H1 (cell line): ENCODE results near the gene ADAMTS6. TPM values are rescaled to one million over a fixed set of nuclear protein-coding genes. Genes with fewer than 3 reads are reported as not detected.

Experiments
- CTCF ChIA-PET: fragments of 300-600 bp; sonication (Branson Sonifier 250); formaldehyde crosslinking; loops from one replicate; lab custom pipeline; 2021; ENCODE audit not compliant: partially characterized antibody; lab: Charles Lee
- POLR2A ChIA-PET: fragments of 300-600 bp; sonication (Branson Sonifier 250); formaldehyde crosslinking; loops from one replicate; lab custom pipeline; 2021; ENCODE audit warnings: inconsistent platforms; ENCODE audit not compliant: partially characterized antibody; lab: Charles Lee
- DNase-seq, 2 experiments: peaks; one replicate each; pipeline versions ENCODE4 v3.0.0 to v3.0.0-alpha.2; 2010 to 2022; ENCODE audit warnings: low spot score in 2 of 2, low read depth in 1 of 2, mixed read lengths in 1 of 2
- FAIRE-seq: peaks from 2 replicates; lab custom pipeline; 2011; peaks lifted over from hg19 to GRCh38; lab: Jason Lieb, UNC
- H2AFZ ChIP-seq: 2 replicates; pipeline ENCODE4 v1.8.1; 2012; ENCODE audit warnings: low read length, inconsistent platforms
- H2AK5ac ChIP-seq: 2 replicates; pipeline ENCODE4 v1.6.1; 2013; ENCODE audit warnings: low read depth, low read length
- H2BK120ac ChIP-seq: replicated peaks from 2 replicates; pipeline ENCODE3; 2013; ENCODE audit warnings: low read depth, low read length, inconsistent platforms
- H2BK12ac ChIP-seq: 2 replicates; pipeline ENCODE4 v1.6.1; 2013; ENCODE audit warnings: low read depth, low read length
- H2BK15ac ChIP-seq: 2 replicates; pipeline ENCODE4 v1.6.1; 2013; ENCODE audit warnings: low read length
- H2BK20ac ChIP-seq: 2 replicates; pipeline ENCODE4 v1.6.1; 2013; ENCODE audit warnings: low read length
- H2BK5ac ChIP-seq: 2 replicates; pipeline ENCODE4 v1.6.1; 2013; ENCODE audit warnings: low read depth, low read length
- H3K14ac ChIP-seq: 2 replicates; pipeline ENCODE4 v1.6.1; 2013; ENCODE audit warnings: inconsistent platforms; ENCODE audit not compliant: insufficient read length
- H3K18ac ChIP-seq: 2 replicates; pipeline ENCODE4 v1.6.1; 2013; ENCODE audit warnings: low read length; ENCODE audit errors: extremely low read depth
- H3K23ac ChIP-seq: 2 replicates; pipeline ENCODE4 v1.6.1; 2013; ENCODE audit warnings: inconsistent platforms; ENCODE audit not compliant: insufficient read length
- H3K23me2 ChIP-seq: 2 replicates; pipeline ENCODE4 v1.6.1; 2013; ENCODE audit warnings: low read depth, low read length
- H3K27ac ChIP-seq: 2 replicates; pipeline ENCODE4 v1.6.1; 2011; ENCODE audit warnings: low read depth, low read length, inconsistent platforms
- H3K27me3 ChIP-seq, 4 experiments: replicated peaks in 1 of 4; 1 replicate in 1 of 4; 2 replicates in 3 of 4; pipeline versions ENCODE4 v1.6.1 to v1.8.1; 2011 to 2013; ENCODE audit warnings: low read length in 3 of 4, mild to moderate bottlenecking in 3 of 4, inconsistent platforms in 2 of 4, mixed read lengths in 2 of 4, moderate library complexity in 1 of 4; ENCODE audit not compliant: control insufficient read depth in 3 of 4, insufficient read depth in 3 of 4; ENCODE audit errors: extremely low read depth in 1 of 4
- H3K36me3 ChIP-seq, 4 experiments: 2 replicates each; pipeline versions ENCODE4 v1.6.1 to v1.8.1; 2011 to 2013; ENCODE audit warnings: mild to moderate bottlenecking in 4 of 4, low read length in 3 of 4, moderate library complexity in 2 of 4, control low read depth in 1 of 4, inconsistent platforms in 1 of 4; ENCODE audit not compliant: insufficient read depth in 4 of 4, control insufficient read depth in 2 of 4
- H3K4ac ChIP-seq: replicated peaks from 2 replicates; pipeline ENCODE3; 2013; ENCODE audit warnings: low read length, low read depth, mixed read lengths, inconsistent platforms; ENCODE audit not compliant: insufficient read length
- H3K4me1 ChIP-seq, 4 experiments: replicated peaks in 1 of 4; 1 replicate in 1 of 4; 2 replicates in 3 of 4; pipeline versions ENCODE4 v1.6.1 to v1.8.1; 2011 to 2013; ENCODE audit warnings: low read length in 3 of 4, inconsistent platforms in 2 of 4, mixed read lengths in 1 of 4; ENCODE audit not compliant: insufficient read depth in 4 of 4, control insufficient read depth in 3 of 4
- H3K4me2 ChIP-seq, 2 experiments: 2 replicates each; pipeline versions ENCODE4 v1.6.1 to v1.8.1; 2011 to 2013; ENCODE audit warnings: low read depth in 2 of 2, low read length in 2 of 2, control low read depth in 1 of 2, inconsistent platforms in 1 of 2, mild to moderate bottlenecking in 1 of 2; ENCODE audit not compliant: insufficient read depth in 1 of 2
- H3K4me3 ChIP-seq, 4 experiments: fragments of 200-600, 300-600 bp in 1 of 4; sonication (generic), shearing (Covaris generic), sonication (Bioruptor Twin) in 1 of 4; 2 replicates each; pipeline versions ENCODE4 v1.5.1 to v1.8.1; 2011 to 2016; ENCODE audit warnings: low read length in 4 of 4, low read depth in 3 of 4, control low read depth in 2 of 4, inconsistent platforms in 2 of 4, mild to moderate bottlenecking in 2 of 4, mixed read lengths in 1 of 4, moderate library complexity in 1 of 4; ENCODE audit not compliant: insufficient read depth in 2 of 4; ENCODE audit errors: extremely low read depth in 1 of 4
- H3K56ac ChIP-seq: replicated peaks from 2 replicates; pipeline ENCODE3; 2013; ENCODE audit warnings: low read depth, mild to moderate bottlenecking, mixed read lengths, low read length, inconsistent platforms; ENCODE audit not compliant: insufficient read length
- H3K79me1 ChIP-seq: 2 replicates; pipeline ENCODE4 v1.6.1; 2013; ENCODE audit warnings: low read depth, low read length, control low read depth
- H3K79me2 ChIP-seq, 2 experiments: 2 replicates each; pipeline versions ENCODE4 v1.6.1 to v1.8.1; 2012 to 2013; ENCODE audit warnings: low read length in 2 of 2, mild to moderate bottlenecking in 2 of 2, inconsistent platforms in 1 of 2; ENCODE audit not compliant: insufficient read depth in 2 of 2, control insufficient read depth in 1 of 2
- H3K9ac ChIP-seq, 4 experiments: replicated peaks in 1 of 4; 1 replicate in 1 of 4; 2 replicates in 3 of 4; pipeline versions ENCODE4 v1.6.1 to v1.8.1; 2011 to 2013; ENCODE audit warnings: low read depth in 3 of 4, low read length in 3 of 4, control low read depth in 2 of 4, mild to moderate bottlenecking in 2 of 4, moderate library complexity in 2 of 4, inconsistent platforms in 1 of 4; ENCODE audit errors: extremely low read depth in 1 of 4
- H3K9me3 ChIP-seq, 2 experiments: 2 replicates each; pipeline versions ENCODE4 v1.6.1 to v1.8.1; 2012 to 2013; ENCODE audit warnings: mild to moderate bottlenecking in 2 of 2, moderate library complexity in 2 of 2, control low read depth in 1 of 2, inconsistent platforms in 1 of 2, low read depth in 1 of 2, low read length in 1 of 2, mixed read lengths in 1 of 2; ENCODE audit not compliant: insufficient read depth in 2 of 2
- H4K20me1 ChIP-seq, 2 experiments: replicated peaks in 1 of 2; 2 replicates each; pipeline versions ENCODE3 to v1.8.1; 2011 to 2013; ENCODE audit warnings: inconsistent platforms in 2 of 2, low read length in 2 of 2, mild to moderate bottlenecking in 1 of 2; ENCODE audit not compliant: insufficient read depth in 2 of 2, control insufficient read depth in 1 of 2
- H4K5ac ChIP-seq: 2 replicates; pipeline ENCODE4 v1.6.1; 2013; ENCODE audit warnings: low read length, low read depth, mixed read lengths, inconsistent platforms; ENCODE audit not compliant: insufficient read length
- H4K8ac ChIP-seq: 2 replicates; pipeline ENCODE4 v1.8.0; 2013; ENCODE audit warnings: mild to moderate bottlenecking, moderate library complexity, low read length, inconsistent platforms; ENCODE audit not compliant: insufficient read depth; ENCODE audit errors: extremely low read depth
- H4K91ac ChIP-seq: replicated peaks from 2 replicates; pipeline ENCODE3; 2013; ENCODE audit warnings: low read length, mixed read lengths, inconsistent platforms; ENCODE audit not compliant: insufficient read length
- BRCA1 ChIP-seq: IDR thresholded peaks from 2 replicates; pipeline ENCODE4 v1.6.1; 2012; ENCODE audit warnings: low read depth, low read length, improper control_type of control experiment
- CBX8 ChIP-seq: fragments of 300-800, 300-1000 bp; sonication (generic); IDR thresholded peaks from 2 replicates; pipeline ENCODE4 v1.7.1; 2016; ENCODE audit warnings: low read depth, low read length, borderline replicate concordance
- TEAD4 ChIP-seq: IDR thresholded peaks from 2 replicates; pipeline ENCODE4 v1.6.1; 2012; ENCODE audit warnings: low read depth, low read length, inconsistent platforms, mixed read lengths
- WGBS, 2 experiments: shearing (Covaris generic) in 1 of 2; methylation state at CpG; one replicate each; pipeline versions ENCODE4 v1.1.6 to v1.1.7; 2013 to 2015; ENCODE audit warnings: low lambda C conversion rate in 2 of 2, mixed read lengths in 2 of 2, inconsistent platforms in 1 of 2, low coverage in 1 of 2, missing lambda C conversion rate in 1 of 2; ENCODE audit not compliant: insufficient replicate concordance in 2 of 2, insufficient coverage in 1 of 2, insufficient read length in 1 of 2; ENCODE audit errors: extremely low coverage in 1 of 2, missing lambda C conversion rate in 1 of 2; 5-methylcytosine and 5-hydroxymethylcytosine counted together
- polyA plus RNA-seq, 7 experiments: library from polyadenylated mRNA; depleted of rRNA in 3 of 7; stranded (reverse) in 5 of 7; unstranded in 2 of 7; fragments of >200 nt in 5 of 7; fragments of 200-250 nt in 2 of 7; gene quantifications; 1 replicate in 5 of 7; 2 replicates in 1 of 7; 4 replicates in 1 of 7; pipeline versions ENCODE4 v1.2.1 to v1.2.3, GENCODE V29; 2011 to 2013; ENCODE audit warnings: missing spikeins in 2 of 7, mixed read lengths in 2 of 7
- total RNA-seq: library from RNA; stranded (reverse); fragmentation: NEBNext Ultra II Directional; extraction: Animal tissue kit (Norgen Biotek cat#: 25700); gene quantifications from 2 replicates; pipeline ENCODE4 v1.2.1, GENCODE V29; 2021
- TF ChIP-seq, protein P1 (sequence below): IDR thresholded peaks from 2 replicates; pipeline ENCODE4 v1.6.1; 2011; ENCODE audit warnings: low read length, improper control_type of control experiment

Gene ADAMTS6
- total and polyA plus RNA-seq, 2 of the 8 experiments (the other 6 are each of a cell fraction or from before 2014, with no cell fraction given) = 0.74 to 2.4 TPM

DNA sequence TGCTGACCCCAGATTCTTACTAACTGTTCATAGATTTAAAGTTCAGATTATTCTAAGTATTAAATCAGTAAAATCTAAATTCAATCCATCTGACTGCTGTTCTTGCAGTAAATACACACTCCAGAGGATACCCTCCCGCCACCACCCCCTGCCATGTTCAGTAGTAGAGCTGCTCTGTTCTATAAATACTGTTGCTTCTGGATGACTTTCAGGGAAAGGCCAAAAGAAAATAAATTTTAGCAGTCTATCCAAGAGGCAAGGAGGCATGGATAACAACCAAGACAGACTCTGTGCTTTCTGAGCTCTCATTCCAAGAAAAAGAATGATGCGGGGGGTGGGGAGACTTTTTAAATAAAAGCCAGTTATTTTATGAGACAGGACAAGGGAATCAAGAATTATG, 115.1 kb downstream of the ADAMTS6 start:
- Histone ChIP-seq H2AK5ac (no peak overlapping the region), H3K36me3 (no peaks in the 10 kb centered on the region), H3K23ac (no peak overlapping the region), H4K20me1 (no peaks in the 10 kb centered on the region), H3K4me3 (no peak overlapping the region), H3K27ac (no peak overlapping the region), H2BK15ac (no peak overlapping the region), H4K5ac (no peak overlapping the region), H3K4me1 (peaks cover 0 to 4% (median 1%) of the 10 kb centered on the region in 4 experiments; a peak in 2 of 7 replicates), H3K18ac (no peak overlapping the region), H2BK20ac (no peak overlapping the region), H2AFZ (no peak overlapping the region), H3K4me2 (no peak overlapping the region), H3K56ac (no peak overlapping the region), H2BK12ac (no peak overlapping the region), H3K27me3 (no peaks in the 10 kb centered on the region), H3K9me3 (no peaks in the 10 kb centered on the region; a peak in 1 of 4 replicates), H4K8ac (no peak overlapping the region), H3K79me1 (no peaks in the 10 kb centered on the region), H3K14ac (no peak overlapping the region), H3K4ac (no peak overlapping the region), H3K23me2 (no peaks in the 10 kb centered on the region), H2BK5ac (no peak overlapping the region), H3K79me2 (no peaks in the 10 kb centered on the region), H4K91ac (no peak overlapping the region), H3K9ac (no peak overlapping the region), H2BK120ac (no peak overlapping the region)
- FAIRE-seq = no peak
- no peak for DNase-seq
- TF ChIP-seq CBX8 (no peak), TEAD4 (no peak), BRCA1 (no peak)
- TF ChIP-seq, protein P1, sequence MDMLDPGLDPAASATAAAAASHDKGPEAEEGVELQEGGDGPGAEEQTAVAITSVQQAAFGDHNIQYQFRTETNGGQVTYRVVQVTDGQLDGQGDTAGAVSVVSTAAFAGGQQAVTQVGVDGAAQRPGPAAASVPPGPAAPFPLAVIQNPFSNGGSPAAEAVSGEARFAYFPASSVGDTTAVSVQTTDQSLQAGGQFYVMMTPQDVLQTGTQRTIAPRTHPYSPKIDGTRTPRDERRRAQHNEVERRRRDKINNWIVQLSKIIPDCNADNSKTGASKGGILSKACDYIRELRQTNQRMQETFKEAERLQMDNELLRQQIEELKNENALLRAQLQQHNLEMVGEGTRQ = no peak
- POLR2A ChIA-PET = interaction anchor here (0.6 to 0.9 kb wide), 2 partner anchors 10 to 18 kb away, joined by 3 read pairs; no protein-coding TSS in a partner anchor
- WGBS, 2 experiments = 98% methylated on average over 2 of the region's 2 CpGs; no CpG with 5 or more reads in 1 of the 2 experiments
- CTCF ChIA-PET = interaction anchor here (0.6 to 1.1 kb wide), 4 partner anchors 13 to 266 kb away, joined by 3 to 4 read pairs (median 3); no protein-coding TSS in a partner anchor
